ENCODE results near the gene NEU4.

Gene NEU4

GRCh38 chr2:241842620-241843211 is 33.7 kb downstream of the NEU4 start:
- no peak for TF ChIP-seq CTCF (conservative IDR thresholded peaks at IDR 0.05; ENCODE audit: low read length)
- H3K4me3 ChIP-seq (ENCODE audit: low read length), result no peak overlapping the region
- no peak for DNase-seq (ENCODE audit: low read depth)

GRCh38 chr2:241843321-241844065 is 34.5 kb downstream of the NEU4 start:
- H3K4me3 ChIP-seq (ENCODE audit: low read length), result no peak overlapping the region
- no peak for DNase-seq (ENCODE audit: low read depth)
- TF ChIP-seq CTCF (conservative IDR thresholded peaks at IDR 0.05; ENCODE audit: low read length), result no peak

GRCh38 chr2:241844066-241844728 is 35.2 kb downstream of the NEU4 start:
- peak overlapping the region; percentile 41 for H3K4me3 ChIP-seq (ENCODE audit: low read length)
- peak; percentile 26 for DNase-seq (ENCODE audit: low read depth)
- TF ChIP-seq CTCF (conservative IDR thresholded peaks at IDR 0.05; ENCODE audit: low read length), result no peak

- TF ChIP-seq CTCF (conservative IDR thresholded peaks at IDR 0.05; ENCODE audit: low read length), result no peak
- no peak for DNase-seq (ENCODE audit: low read depth)
- no peak overlapping the region for H3K4me3 ChIP-seq (ENCODE audit: low read length)
These were observed 36.0 kb downstream of the NEU4 start for GRCh38 chr2:241844831-241845578.

- no peak overlapping the region for H3K4me3 ChIP-seq (ENCODE audit: low read length)
- DNase-seq (ENCODE audit: low read depth), result no peak
- TF ChIP-seq CTCF (conservative IDR thresholded peaks at IDR 0.05; ENCODE audit: low read length), result no peak
These were observed 37.4 kb downstream of the NEU4 start for GRCh38 chr2:241846406-241846805.

- H3K4me3 ChIP-seq (ENCODE audit: low read length), result no peak overlapping the region
- TF ChIP-seq CTCF (conservative IDR thresholded peaks at IDR 0.05; ENCODE audit: low read length), result no peak
- no peak for DNase-seq (ENCODE audit: low read depth)
These were observed 40.0 kb downstream of the NEU4 start for GRCh38 chr2:241848761-241849615.
